Liver (tissue), 9 donors: ENCODE results near the gene FMO2. TPM values are rescaled to one million over a fixed set of nuclear protein-coding genes. Genes with fewer than 3 reads are reported as not detected.

Source experiments
- DNase-seq: peaks from one replicate; pipeline ENCODE4 v3.0.0-alpha.2; 2017; ENCODE audit warnings: low spot score
- H3K27ac ChIP-seq, 2 donors: one replicate each; pipeline ENCODE4 v1.7.0; 2013; ENCODE audit warnings: inconsistent platforms in 2 of 2, low read length in 2 of 2, control low read depth in 1 of 2, low read depth in 1 of 2, mild to moderate bottlenecking in 1 of 2
- H3K27me3 ChIP-seq, 4 donors: one replicate each; pipeline versions ENCODE4 v1.6.1 to v1.7.0; 2013; ENCODE audit warnings: low read length in 3 of 4, inconsistent platforms in 1 of 4, mild to moderate bottlenecking in 1 of 4, moderate library complexity in 1 of 4; ENCODE audit not compliant: control insufficient read depth in 4 of 4, insufficient read depth in 4 of 4
- H3K36me3 ChIP-seq, 4 donors: one replicate each; pipeline versions ENCODE4 v1.6.1 to v1.7.0; 2013; ENCODE audit warnings: low read length in 3 of 4, mild to moderate bottlenecking in 3 of 4, low read depth in 1 of 4, moderate library complexity in 1 of 4; ENCODE audit not compliant: control insufficient read depth in 4 of 4, insufficient read depth in 3 of 4
- H3K4me1 ChIP-seq, 4 donors: one replicate each; pipeline versions ENCODE4 v1.6.1 to v1.7.0; 2013; ENCODE audit warnings: low read length in 3 of 4, mild to moderate bottlenecking in 3 of 4, moderate library complexity in 1 of 4; ENCODE audit not compliant: control insufficient read depth in 4 of 4, insufficient read depth in 4 of 4
- H3K4me3 ChIP-seq, 3 donors: one replicate each; pipeline versions ENCODE4 v1.6.1 to v1.7.0; 2013; ENCODE audit warnings: low read length in 3 of 3, control low read depth in 1 of 3, low read depth in 1 of 3, mild to moderate bottlenecking in 1 of 3
- H3K9ac ChIP-seq, 2 donors: one replicate each; pipeline ENCODE4 v1.7.0; 2013; ENCODE audit warnings: low read length in 2 of 2, mild to moderate bottlenecking in 2 of 2, moderate library complexity in 2 of 2, control low read depth in 1 of 2, low read depth in 1 of 2
- H3K9me3 ChIP-seq, 4 donors: one replicate each; pipeline versions ENCODE4 v1.6.1 to v1.7.0; 2013; ENCODE audit warnings: low read length in 3 of 4; ENCODE audit not compliant: control insufficient read depth in 4 of 4
- CTCF ChIP-seq: fragments of 150-350 bp; IDR thresholded peaks from 2 replicates; pipeline ENCODE4 v1.5.1; 2017; ENCODE audit warnings: improper control_type of control experiment, low read depth, low read length; ENCODE audit not compliant: missing input control
- EGR1 ChIP-seq, 2 donors: IDR thresholded peaks; 2 replicates each; pipeline ENCODE4 v1.6.1; 2016 to 2018; ENCODE audit warnings: antibody characterized with exemption in 2 of 2, low read depth in 2 of 2
- FOXA1 ChIP-seq: IDR thresholded peaks from 2 replicates; pipeline ENCODE4 v1.6.1; 2016; ENCODE audit warnings: antibody characterized with exemption
- FOXA2 ChIP-seq: IDR thresholded peaks from 2 replicates; pipeline ENCODE4 v1.6.1; 2016; ENCODE audit warnings: antibody characterized with exemption
- GABPA ChIP-seq, 2 donors: IDR thresholded peaks in 1 of 2; conservative IDR thresholded peaks in 1 of 2; 2 replicates each; pipeline ENCODE4 v1.6.1; 2016; ENCODE audit warnings: antibody characterized with exemption in 2 of 2, mild to moderate bottlenecking in 1 of 2, moderate library complexity in 1 of 2
- HNF4G ChIP-seq: IDR thresholded peaks from 2 replicates; pipeline ENCODE4 v1.6.1; 2016; ENCODE audit warnings: antibody characterized with exemption
- JUND ChIP-seq, 2 donors: IDR thresholded peaks; 2 replicates each; pipeline ENCODE4 v1.6.1; 2016; ENCODE audit warnings: antibody characterized with exemption in 2 of 2
- NR2F2 ChIP-seq: IDR thresholded peaks from 2 replicates; pipeline ENCODE4 v1.6.1; 2016; ENCODE audit warnings: antibody characterized with exemption
- RXRA ChIP-seq, 2 donors: IDR thresholded peaks; 2 replicates each; pipeline ENCODE4 v1.6.1; 2017 to 2018; ENCODE audit warnings: antibody characterized with exemption in 2 of 2, mild to moderate bottlenecking in 1 of 2
- SP1 ChIP-seq: IDR thresholded peaks from 2 replicates; pipeline ENCODE4 v1.6.1; 2018; ENCODE audit warnings: antibody characterized with exemption, mild to moderate bottlenecking
- TAF1 ChIP-seq: conservative IDR thresholded peaks from 2 replicates; pipeline ENCODE4 v1.6.1; 2016; ENCODE audit warnings: antibody characterized with exemption, mild to moderate bottlenecking
- YY1 ChIP-seq: IDR thresholded peaks from 2 replicates; pipeline ENCODE4 v1.6.1; 2016; ENCODE audit warnings: antibody characterized with exemption, mild to moderate bottlenecking
- ZBTB33 ChIP-seq: IDR thresholded peaks from 2 replicates; pipeline ENCODE4 v1.6.1; 2016; ENCODE audit warnings: antibody characterized with exemption
- WGBS: extraction: QIAGEN DNeasy Blood & Tissue Kit; methylation state at CpG from one replicate; pipeline ENCODE4 v1.1.7; 2013; 5-methylcytosine and 5-hydroxymethylcytosine counted together
- polyA plus RNA-seq, 2 donors: library from polyadenylated mRNA; stranded (reverse) in 1 of 2; unstranded in 1 of 2; fragments of 200-250 nt in 1 of 2; fragments of >200 nt in 1 of 2; fragmentation: Nextera tagmentation in 1 of 2; extraction: Ambion mirVana in 1 of 2; gene quantifications; one replicate each; pipeline versions ENCODE4 v1.2.1 to v1.2.3, GENCODE V29; 2013 to 2015
- total RNA-seq, 2 donors: library from RNA; depleted of rRNA; stranded (reverse); fragments of >200 nt; gene quantifications; one replicate each; pipeline ENCODE4 v1.2.3, GENCODE V29; 2014
- TF ChIP-seq, protein P1 (sequence below): IDR thresholded peaks from 2 replicates; pipeline ENCODE4 v1.6.1; 2016; ENCODE audit warnings: antibody characterized with exemption, mild to moderate bottlenecking
- TF ChIP-seq, protein P2 (sequence below): IDR thresholded peaks from 2 replicates; pipeline ENCODE4 v1.6.1; 2016; ENCODE audit warnings: antibody characterized with exemption
- donor health status: healthy.
- donor health status: healthy.
- donor health status: healthy.
- donor health status: healthy.
- donor health status: healthy.

Gene FMO2
- total and polyA plus RNA-seq, 4 donors = 0.14 to 1.6 (median 1.1) TPM

DNA sequence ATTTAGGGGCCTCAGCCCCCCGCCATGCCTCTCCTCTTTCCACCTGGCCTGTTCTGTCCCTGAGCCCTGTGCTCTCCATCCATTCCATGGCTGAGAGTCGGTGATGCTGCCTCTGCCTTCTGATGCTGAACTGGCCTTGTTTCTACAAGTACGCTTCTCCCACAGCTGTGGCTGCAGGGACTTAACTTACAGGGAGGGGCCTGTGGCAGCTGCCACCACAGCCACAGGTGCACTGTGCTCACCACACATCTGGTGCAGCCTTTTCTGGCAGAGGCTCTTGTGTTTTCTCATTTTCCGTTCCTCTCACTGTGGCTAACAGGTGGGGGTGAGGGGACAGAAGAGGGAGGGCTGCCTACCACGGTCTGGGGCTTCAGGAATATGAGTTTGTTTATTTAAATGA lies 67.4 kb downstream of the FMO2 start:
- peaks cover 2 to 11% (median 8%) of the 10 kb centered on the region in 4 donors for H3K4me1 ChIP-seq
- no peaks in the 10 kb centered on the region for H3K27me3 ChIP-seq
- no peak overlapping the region for H3K4me3 ChIP-seq
- TF ChIP-seq ZBTB33 = no peak
- TF ChIP-seq GABPA (IDR thresholded peaks at IDR 0.05 in 1 of 2, conservative IDR thresholded peaks at IDR 0.05 in 1 of 2) = no peak
- no peak for TF ChIP-seq FOXA1
- TF ChIP-seq, protein P1, sequence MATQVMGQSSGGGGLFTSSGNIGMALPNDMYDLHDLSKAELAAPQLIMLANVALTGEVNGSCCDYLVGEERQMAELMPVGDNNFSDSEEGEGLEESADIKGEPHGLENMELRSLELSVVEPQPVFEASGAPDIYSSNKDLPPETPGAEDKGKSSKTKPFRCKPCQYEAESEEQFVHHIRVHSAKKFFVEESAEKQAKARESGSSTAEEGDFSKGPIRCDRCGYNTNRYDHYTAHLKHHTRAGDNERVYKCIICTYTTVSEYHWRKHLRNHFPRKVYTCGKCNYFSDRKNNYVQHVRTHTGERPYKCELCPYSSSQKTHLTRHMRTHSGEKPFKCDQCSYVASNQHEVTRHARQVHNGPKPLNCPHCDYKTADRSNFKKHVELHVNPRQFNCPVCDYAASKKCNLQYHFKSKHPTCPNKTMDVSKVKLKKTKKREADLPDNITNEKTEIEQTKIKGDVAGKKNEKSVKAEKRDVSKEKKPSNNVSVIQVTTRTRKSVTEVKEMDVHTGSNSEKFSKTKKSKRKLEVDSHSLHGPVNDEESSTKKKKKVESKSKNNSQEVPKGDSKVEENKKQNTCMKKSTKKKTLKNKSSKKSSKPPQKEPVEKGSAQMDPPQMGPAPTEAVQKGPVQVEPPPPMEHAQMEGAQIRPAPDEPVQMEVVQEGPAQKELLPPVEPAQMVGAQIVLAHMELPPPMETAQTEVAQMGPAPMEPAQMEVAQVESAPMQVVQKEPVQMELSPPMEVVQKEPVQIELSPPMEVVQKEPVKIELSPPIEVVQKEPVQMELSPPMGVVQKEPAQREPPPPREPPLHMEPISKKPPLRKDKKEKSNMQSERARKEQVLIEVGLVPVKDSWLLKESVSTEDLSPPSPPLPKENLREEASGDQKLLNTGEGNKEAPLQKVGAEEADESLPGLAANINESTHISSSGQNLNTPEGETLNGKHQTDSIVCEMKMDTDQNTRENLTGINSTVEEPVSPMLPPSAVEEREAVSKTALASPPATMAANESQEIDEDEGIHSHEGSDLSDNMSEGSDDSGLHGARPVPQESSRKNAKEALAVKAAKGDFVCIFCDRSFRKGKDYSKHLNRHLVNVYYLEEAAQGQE = no peak
- TF ChIP-seq NR2F2 = no peak
- no peak for TF ChIP-seq CTCF
- TF ChIP-seq FOXA2 = no peak
- no peak for TF ChIP-seq YY1
- TF ChIP-seq EGR1 (IDR thresholded peaks at IDR 0.05; ENCODE audit: low read depth in 2 of 2) = no peak
- TF ChIP-seq HNF4G = no peak
- TF ChIP-seq, protein P2, sequence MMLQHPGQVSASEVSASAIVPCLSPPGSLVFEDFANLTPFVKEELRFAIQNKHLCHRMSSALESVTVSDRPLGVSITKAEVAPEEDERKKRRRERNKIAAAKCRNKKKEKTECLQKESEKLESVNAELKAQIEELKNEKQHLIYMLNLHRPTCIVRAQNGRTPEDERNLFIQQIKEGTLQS = no peak
- no peak overlapping the region for H3K9ac ChIP-seq
- DNase-seq = no peak
- whole genome bisulfite sequencing = 85% methylated on average over 5 of the region's 5 CpGs
- no peaks in the 10 kb centered on the region for H3K36me3 ChIP-seq
- H3K27ac ChIP-seq = no peak overlapping the region
- no peaks in the 10 kb centered on the region for H3K9me3 ChIP-seq

- no peak for DNase-seq
- WGBS = 91% methylated on average over 4 of the region's 4 CpGs
- H3K4me3 ChIP-seq = no peak overlapping the region
- H3K9ac ChIP-seq = no peak overlapping the region
- no peaks in the 10 kb centered on the region for H3K27me3 ChIP-seq
- H3K4me1 ChIP-seq = peaks cover 2 to 11% (median 7%) of the 10 kb centered on the region in 4 donors
- no peaks in the 10 kb centered on the region for H3K36me3 ChIP-seq
- no peaks in the 10 kb centered on the region for H3K9me3 ChIP-seq
- no peak overlapping the region for H3K27ac ChIP-seq
- TF ChIP-seq RXRA (IDR thresholded peaks at IDR 0.05) (no peak), SP1 (no peak), JUND (IDR thresholded peaks at IDR 0.05) (no peak), TAF1 (no peak), NR2F2 (no peak)
These were observed 69.8 kb downstream of the FMO2 start for GRCh38 chr1:171254859-171255258.
